Measurements from ENCODE around the gene CCDC198.

CCDC198 gene

DNA sequence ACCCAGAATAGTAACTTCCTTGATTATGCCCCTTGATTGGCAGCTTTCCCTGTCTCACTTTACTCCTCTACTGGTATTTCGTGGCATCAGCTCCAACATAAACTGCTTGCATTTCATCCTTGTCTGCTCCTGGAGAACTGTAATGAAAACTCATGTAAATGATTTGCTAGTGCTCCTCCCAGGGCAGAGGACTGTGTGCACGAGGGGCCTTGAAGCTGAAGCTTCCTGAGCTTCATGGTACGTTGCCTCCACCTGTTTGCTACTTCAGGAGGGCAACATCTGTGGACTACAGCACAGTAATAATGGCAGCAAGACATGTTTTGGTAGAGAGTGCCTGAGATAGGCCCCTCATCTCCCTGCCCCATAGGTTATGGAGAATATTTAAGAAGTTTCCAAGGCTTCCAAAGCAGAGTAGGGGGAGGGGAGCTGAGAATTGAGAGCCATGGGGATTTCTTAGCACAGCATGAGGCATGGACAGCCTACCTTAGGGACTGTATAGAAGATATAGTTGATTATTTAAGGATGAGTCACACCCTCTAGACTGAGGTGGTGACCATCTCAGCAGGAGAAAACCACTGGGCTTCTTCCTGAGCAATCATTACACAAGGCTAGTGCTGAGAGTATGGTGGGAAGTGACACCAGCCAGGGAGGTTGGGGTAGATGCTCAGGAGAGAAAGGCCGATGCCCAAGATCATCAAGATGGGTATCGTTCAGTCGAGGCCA is 29.5 kb downstream of the CCDC198 start:
- in situ Hi-C loops (cut with MboI; ENCODE audit: low sequenced_read_pairs): no loop called here

DNA sequence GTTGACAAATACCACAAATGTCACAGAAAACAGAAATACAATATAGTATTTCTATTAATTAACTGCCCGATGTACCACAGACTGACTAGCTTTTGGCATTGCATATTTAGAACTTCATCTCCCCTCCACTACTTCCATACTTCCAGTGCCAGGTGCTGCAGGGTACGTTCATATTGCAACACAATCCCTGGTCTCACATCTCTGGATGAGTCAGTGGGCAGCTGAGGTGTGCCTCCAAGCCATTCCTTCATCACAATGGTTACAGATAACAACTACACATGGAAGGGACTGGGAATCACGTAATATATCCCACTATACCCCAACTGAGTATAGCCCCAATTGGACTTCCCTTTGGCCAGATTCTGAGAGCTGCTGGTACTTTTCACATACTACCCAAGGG is 31.1 kb downstream of the CCDC198 start:
- in situ Hi-C loops (cut with MboI; ENCODE audit: low sequenced_read_pairs): no loop called here

DNA sequence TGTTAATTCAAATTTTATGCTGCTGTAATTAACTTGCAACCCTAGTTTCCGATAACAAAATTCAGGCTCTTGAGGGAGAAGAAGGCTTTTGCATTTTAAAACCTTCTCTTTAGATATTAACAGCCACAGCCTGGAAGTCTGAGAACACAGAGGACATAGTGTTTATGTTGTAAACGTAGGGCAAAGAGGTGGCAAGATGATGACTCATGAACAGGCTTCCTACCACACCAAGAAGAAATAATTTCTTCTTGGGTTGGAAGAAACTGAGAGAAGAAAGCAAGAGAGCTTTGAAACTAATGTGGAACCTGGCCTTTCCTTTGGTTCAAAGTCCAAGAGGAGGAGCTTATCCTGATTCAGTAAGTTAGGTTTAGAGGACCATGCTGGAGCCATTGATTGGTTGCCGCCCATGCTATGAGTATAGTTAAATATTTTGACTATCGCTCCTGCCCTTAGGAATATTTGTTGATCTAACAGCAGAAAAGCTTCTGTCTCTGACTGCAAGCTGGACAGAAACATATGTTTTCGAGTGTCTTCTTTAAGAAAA is 31.8 kb downstream of the CCDC198 start:
- in situ Hi-C loops (cut with MboI; ENCODE audit: low sequenced_read_pairs): no loop called here

DNA sequence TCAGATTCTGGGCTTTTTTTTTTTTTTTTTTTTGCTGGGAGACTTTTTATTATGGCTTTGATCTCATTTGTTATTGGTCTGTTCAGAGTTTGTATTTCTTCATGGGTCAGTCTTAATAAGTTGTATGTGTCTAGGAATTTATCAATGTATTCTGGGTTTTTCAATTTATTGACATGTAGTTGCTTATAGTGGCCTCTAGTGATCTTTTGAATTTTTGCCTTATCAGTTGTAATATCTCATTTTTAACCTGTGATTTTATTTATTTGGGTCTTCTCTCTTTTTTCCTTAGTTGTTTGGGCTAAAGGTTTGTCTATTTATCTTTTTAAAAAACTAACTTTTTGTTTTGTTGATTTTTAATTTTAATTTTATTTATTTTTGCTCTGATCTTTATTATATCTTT is 57.7 kb downstream of the CCDC198 start:
- in situ Hi-C loops (cut with MboI; ENCODE audit: low sequenced_read_pairs): no loop called here

DNA sequence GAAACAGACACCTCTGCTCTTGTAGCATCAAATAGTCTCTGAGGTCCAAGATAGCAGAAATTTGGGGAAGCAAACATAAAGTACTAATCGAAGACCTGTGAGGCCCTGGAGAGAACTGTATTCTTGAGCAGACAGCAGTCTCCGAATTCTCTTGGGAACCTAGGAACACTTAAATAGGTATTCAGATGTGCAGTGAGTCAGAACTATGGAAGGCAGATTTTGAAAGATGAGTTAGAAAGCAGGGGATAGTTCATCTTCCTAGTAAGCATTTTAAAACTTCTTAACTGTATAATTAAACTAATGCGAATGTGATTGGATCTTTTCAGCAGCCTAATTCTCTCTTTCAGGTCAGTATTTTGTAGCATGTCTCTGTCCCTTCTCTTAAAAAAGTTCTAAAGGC is 72.7 kb downstream of the CCDC198 start:
- in situ Hi-C loops (cut with MboI; ENCODE audit: low sequenced_read_pairs): no loop called here

DNA sequence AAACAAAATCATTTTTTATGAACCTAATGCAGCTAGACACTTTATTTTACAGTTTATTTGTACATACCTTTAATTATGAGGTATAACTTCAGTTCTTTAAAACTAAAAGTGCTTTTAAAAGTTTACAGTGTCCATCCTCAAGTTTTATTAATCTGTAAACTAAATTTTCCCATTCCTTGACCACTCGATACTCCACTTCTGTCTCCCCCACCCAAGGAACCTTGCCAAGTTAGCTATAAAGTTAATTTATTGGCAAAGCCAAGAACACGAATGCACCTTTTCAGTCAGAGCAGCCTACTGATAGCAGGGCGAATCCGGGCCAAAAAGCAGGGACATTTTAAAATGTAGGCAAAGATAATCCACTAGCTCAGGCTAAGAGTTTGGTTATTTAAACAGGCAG is 73.6 kb downstream of the CCDC198 start:
- in situ Hi-C loops (cut with MboI; ENCODE audit: low sequenced_read_pairs): no loop called here

All from hTERT RPE-1 (cell line).